Fibroblast of the aortic adventitia (primary cell): ENCODE measurements around the gene COBLL1. TPM values are rescaled to one million over a fixed set of nuclear protein-coding genes. Genes with fewer than 3 reads are reported as not detected.

Experiments used
- DNase-seq: peaks from one replicate; pipeline ENCODE4 v3.0.0-alpha.2; 2010; ENCODE audit warnings: low read depth
- H3K4me3 ChIP-seq: 2 replicates; pipeline ENCODE4 v1.5.1; 2011; ENCODE audit warnings: low read depth, mild to moderate bottlenecking, control low read depth, low read length, moderate library complexity
- CTCF ChIP-seq: IDR thresholded peaks from 2 replicates; pipeline ENCODE4 v1.5.1; 2011; ENCODE audit warnings: mild to moderate bottlenecking, low read length, control low read depth, inconsistent platforms; ENCODE audit not compliant: insufficient read depth
- total RNA-seq: library from RNA; depleted of rRNA; stranded (reverse); fragments of >200 nt; gene quantifications from 2 replicates; pipeline ENCODE4 v1.2.3, GENCODE V29; 2012; ENCODE audit warnings: low replicate concordance

The COBLL1 gene
- total RNA-seq, 1 donor = 18.4 TPM

DNA sequence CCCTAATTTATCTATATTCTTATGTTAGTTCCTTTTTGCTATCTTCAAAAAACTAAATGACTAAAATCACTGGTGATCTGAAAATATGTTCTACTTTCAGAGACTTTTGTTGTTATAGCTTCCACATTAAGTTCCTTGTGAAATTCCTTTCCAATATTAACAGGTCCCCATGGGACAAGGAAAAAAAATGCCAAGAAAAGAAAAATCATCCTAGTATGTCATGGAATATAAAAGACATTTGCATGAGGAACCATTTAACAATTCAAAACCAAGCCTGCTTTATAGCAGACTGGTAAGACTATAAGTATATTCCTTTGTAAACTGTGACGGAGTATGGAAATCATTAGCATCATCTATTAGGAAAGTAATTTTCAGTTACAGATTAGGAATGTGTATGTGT is 48.1 kb downstream of the COBLL1 start:
- no peak overlapping the region for H3K4me3 ChIP-seq
- no peak for TF ChIP-seq CTCF
- peak; percentile 61 for DNase-seq

DNA sequence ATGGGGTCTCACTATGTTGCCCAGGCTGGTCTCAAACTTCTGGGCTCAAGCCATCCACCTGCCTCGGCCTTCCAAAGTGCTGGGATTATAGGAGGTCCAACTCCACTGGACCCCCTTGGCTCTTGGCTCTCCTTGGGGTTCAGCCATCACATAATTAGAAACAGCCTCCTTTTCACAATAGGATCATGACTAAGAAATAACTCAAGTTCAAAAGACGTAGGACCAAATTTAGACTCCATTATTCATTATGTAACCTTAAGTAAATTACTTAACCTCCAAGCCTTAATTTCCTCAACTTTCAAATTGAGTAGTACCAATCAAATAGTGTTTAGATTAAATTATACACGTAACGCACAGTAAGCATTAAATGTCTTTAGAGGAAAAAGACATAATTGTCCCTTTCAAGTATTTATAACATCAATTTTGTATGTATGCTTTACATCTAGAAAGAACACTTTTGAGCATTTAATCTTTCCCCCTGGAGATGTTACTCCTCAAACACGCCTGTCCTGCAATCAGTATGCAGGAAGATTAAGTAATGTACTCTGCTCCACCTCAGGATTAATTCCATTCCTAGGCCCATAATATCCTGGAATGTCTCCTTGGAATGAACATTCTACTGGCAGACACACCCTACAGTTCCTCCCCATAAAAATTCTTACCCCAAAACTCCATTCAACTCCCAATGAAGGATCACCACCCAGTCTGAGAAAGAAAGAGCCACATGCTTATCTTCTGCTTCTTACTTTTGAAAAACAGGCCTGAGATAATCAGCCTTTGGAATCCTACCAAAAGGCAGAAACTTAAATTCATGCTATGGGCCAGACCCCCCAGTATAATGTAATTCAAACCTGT is 49.1 kb downstream of the COBLL1 start:
- no peak overlapping the region for H3K4me3 ChIP-seq
- DNase-seq = peak; percentile 80
- TF ChIP-seq CTCF = no peak

GRCh38 chr2:164789968-164790367 is 51.7 kb downstream of the COBLL1 start:
- H3K4me3 ChIP-seq = no peak overlapping the region
- no peak for DNase-seq
- no peak for TF ChIP-seq CTCF

DNA sequence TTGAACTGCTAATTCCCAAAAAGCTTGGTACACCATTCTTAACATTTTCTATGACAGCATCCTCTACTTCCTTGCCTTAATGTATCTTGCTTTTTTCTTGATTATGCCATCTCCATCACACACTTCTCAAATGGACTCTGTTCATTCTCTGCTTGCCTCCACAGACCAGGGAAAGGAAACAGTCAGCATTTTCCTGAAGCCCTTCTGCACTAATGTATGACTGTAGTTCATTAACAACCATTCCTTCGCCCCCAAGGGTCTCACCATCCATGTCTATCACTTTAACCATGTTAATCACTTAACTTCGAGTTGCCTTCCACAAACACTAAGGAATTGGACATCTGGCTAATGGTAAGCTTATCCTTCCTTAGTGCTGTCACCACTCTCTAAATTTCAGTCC is 54.8 kb downstream of the COBLL1 start:
- H3K4me3 ChIP-seq = no peak overlapping the region
- TF ChIP-seq CTCF = no peak
- no peak for DNase-seq

DNA sequence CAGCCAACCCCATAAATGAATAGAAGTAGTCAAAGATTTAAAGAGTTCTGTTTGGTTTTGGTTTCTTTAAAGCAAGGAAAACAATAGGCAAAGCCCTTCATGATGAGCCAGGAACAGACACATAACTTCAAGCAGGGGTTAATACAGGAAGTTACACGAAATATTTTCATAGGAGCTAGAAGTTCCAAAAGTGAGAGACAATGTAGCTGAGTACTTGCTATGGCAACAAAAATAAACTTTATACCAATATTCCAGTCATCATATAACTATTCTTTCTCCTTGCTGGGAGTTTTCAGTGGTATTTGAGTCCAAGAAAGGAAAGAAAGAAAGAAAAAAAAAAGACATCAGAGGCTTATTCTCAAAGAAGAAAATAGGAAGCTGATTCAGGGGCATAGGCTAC is 56.2 kb downstream of the COBLL1 start:
- no peak overlapping the region for H3K4me3 ChIP-seq
- TF ChIP-seq CTCF = no peak
- DNase-seq = peak; percentile 82

DNA sequence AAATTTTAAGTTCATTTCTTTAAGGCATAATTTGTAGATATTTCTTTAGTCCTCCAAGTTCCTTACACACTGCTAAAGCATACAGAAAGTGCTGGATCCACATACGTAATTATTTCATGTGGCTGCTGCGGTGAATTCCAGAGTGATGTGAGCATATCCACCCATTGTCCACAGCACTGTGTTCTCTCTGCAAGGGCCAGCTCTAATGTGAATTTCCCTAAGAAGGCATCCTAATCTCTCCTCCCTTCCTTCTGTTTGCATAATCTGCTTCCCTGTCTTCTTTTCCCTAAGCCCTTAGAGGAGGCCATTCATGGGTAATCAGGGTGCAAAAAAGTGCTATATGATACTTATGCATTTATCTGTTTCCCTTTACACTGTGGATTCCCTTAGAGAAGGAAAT is 57.2 kb downstream of the COBLL1 start:
- H3K4me3 ChIP-seq = no peak overlapping the region
- TF ChIP-seq CTCF = no peak
- DNase-seq = peak; percentile 98
